ENCODE results near the gene UROD.

DNA sequence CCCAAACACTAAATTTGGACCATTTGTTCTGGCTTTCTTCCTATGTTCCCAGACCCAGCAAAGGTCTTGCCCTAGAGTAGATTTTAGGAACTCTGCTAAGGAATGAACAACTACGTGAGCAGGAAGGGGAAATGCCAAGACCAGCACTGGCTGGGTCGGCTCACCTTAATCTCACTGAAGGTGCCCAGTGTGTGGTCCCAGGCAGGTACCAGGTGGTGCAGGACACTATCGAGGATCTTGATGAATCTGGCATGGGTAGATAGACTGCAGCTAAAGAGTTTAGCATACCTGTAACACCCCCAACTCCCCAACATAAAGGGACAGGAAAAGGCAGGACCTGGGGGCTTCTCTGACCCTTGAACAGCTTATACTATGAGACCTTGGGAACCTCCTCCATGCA is 4.0 kb upstream of the UROD start:
- no peak for TF ChIP-seq EZH2phosphoT487 (IDR thresholded peaks at IDR 0.05; ENCODE audit: unreplicated experiment)
- no peak for TF ChIP-seq CTCF (conservative IDR thresholded peaks at IDR 0.05; ENCODE audit: low read depth in 2 of 2)
- TF ChIP-seq EZH2 (IDR thresholded peaks at IDR 0.05; ENCODE audit: low read depth, unreplicated experiment) = no peak
- TF ChIP-seq REST (IDR thresholded peaks at IDR 0.05; ENCODE audit: unreplicated experiment) = no peak
- TF ChIP-seq POLR2AphosphoS5 (IDR thresholded peaks at IDR 0.05; ENCODE audit: low read depth) = no peak
- TF ChIP-seq JUNB (IDR thresholded peaks at IDR 0.05; ENCODE audit: unreplicated experiment) = no peak

All from GM23338 (cell line).